ENCODE data around the gene SLC17A8.
"Not testable (repeated sequence)": the region's sequence is repeated elsewhere in the genome, so short reads cannot be mapped to it uniquely, and the experiment has no call there.

SLC17A8 gene

DNA sequence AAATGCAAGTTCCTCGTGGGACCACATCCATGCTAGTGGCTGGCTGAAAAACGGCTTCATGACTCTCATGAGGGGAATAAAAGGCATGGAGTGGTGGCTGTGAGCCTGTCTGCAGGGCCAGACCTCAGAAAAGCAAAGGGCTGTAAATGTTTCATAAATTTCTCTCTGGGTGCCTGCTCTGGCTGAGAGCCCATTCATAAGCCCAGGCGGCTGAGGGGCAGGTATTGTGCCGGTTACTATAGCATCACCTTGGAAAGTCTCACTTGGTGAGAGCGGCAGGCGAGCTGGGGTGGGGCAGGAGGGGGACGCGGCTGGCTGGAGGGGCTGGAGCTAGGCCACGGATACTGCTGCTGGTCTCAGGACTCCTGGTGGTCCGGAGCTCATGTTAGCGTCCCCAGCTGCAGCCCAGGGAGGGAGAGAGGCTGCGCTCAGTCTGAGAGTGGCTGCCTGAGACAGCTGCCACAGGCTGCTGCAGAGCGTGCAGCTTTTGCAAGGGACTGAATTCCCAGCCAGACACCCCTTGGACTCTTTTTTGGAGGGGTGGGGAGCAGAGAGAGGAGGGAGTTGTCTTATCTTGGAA lies at the start of gene SLC17A8:
TSS of gene SLC17A8 (plus strand) at position 431 of the 580 bp plus-strand sequence. CDS start 318 bp downstream, outside the sequence.
- no peak for DNase-seq (ENCODE audit: low spot score)

DNA sequence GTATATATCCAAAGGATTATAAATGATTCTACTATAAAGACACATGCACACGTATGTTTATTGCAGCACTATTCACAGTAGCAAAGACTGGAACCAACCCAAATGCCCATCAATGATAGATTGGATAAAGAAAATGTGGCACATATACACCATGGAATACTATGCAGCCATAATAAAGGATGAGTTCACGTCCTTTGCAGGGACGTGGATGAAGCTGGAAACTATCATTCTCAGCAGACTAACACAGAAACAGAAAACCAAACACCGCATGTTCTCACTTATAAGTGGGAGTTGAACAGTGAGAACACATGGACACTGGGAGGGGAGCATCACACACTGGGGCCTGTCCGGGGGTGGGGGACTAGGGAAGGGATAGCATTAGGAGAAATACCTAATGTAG lies 48.7 kb upstream of the SLC17A8 start:
- DNase-seq (ENCODE audit: low spot score), result not testable (repeated sequence)

DNA sequence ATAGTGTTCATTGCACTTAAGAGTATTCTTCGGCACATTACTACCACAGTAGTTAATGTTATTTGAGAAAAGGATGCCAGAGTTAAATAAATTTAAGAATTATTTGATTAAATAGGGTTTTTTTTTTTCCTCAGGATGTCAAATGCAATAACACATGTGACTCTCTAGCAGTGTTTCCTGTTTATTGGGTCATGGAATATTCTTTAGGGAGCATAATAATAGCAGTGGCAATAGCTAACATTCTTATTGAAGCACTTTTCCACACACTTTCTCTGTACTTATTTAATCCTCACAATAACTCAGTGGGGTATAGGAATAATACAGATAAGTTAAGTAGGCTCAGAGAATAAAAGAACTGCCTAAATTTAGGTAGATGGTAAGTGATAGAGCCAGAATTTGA lies 45.6 kb upstream of the SLC17A8 start:
- DNase-seq (ENCODE audit: low spot score), result no peak

DNA sequence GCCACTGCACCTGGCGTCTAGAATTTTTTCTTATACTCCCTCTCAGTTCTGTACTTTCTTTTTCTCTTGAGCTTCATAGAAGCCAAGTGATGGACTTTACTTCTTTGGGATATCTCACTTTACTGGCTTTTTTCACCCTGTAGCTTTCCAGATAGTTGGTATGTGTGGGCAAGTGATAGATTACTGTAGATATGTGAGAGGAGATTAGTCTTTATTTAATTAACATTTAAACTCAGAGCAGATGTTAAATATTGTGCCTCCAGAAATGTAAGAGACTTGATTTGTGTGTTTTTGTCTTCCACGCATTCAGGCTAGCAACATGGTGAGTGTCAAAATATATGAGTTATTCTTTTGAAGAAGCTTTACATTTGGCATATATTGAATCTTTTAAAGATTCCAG lies 39.5 kb upstream of the SLC17A8 start:
- DNase-seq (ENCODE audit: low spot score), result no peak

DNA sequence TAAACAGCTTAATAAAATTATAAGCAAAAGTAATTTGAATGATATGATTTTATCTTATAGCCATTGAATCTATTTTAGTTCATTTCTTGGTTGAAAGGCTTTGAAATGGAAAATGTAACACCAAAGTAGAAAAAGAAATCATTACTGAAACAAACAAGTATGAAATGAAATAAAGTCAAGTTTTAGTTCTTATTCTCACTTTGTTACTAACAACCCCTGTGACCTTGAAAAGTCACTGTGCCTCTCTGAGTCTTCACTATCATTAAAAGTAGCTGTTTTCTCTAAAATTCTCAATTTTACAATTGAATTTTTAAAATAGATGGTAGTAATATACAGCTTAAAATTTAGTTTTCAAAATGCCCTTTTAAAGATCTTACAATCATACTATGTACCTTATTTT lies 32.4 kb upstream of the SLC17A8 start:
- no peak for DNase-seq (ENCODE audit: low spot score)

DNA sequence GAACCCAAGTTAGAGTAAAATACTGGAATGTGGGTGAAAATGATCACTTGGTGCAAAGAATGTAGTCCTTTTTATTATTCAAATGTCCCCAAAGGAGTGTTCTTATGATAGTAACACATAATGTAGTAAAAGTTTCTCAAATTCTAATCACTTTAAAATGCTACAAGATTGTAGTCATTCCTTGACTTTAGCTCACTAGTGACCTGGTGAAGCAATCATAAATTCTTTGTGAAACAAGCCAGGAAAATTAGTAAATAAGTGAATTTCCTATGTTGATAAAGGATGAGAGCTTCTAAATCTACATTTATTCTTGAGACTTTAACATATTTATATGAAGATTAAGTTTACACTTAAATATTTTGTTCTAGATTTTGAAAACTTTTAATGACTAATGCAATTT lies 30.7 kb upstream of the SLC17A8 start:
- no peak for DNase-seq (ENCODE audit: low spot score)

DNA sequence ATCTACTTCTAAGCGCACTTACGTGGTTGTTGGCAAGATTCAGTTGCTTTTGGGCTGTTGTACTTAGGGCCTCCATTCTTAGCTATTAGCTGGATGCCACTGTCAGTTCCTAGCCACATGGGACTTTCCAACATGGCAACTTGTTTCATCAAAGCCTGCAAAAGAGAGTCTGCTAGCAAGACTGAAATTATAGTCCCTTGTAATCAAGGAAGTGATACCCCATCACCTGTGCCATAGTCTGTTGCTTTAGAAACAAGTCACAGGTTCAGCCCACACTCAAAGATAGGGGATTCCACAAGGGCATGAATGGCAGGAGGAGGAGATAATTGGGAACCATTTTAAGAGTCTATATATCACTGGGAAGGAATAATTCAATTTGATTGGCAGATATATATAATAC lies 27.1 kb upstream of the SLC17A8 start:
- DNase-seq (ENCODE audit: low spot score), result no peak

DNA sequence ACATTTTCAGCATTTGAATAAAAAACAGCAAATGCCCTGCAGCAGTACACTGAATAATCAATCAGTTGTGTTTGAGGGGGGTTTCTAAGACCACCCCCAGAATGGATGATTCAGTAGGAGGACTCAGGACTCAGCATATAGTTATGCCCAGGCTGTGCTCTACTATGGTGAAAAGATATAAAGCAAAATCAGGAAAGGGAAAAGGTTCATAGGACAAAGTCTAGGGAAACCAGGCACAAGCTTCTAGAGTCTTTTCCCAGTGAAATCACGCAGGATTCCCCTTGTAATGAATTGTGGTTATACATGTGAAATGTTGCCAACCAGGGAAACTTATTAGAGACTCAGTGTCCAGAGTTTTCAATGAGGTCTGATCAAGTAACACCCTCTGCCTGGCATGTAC lies 25.0 kb upstream of the SLC17A8 start:
- no peak for DNase-seq (ENCODE audit: low spot score)

DNA sequence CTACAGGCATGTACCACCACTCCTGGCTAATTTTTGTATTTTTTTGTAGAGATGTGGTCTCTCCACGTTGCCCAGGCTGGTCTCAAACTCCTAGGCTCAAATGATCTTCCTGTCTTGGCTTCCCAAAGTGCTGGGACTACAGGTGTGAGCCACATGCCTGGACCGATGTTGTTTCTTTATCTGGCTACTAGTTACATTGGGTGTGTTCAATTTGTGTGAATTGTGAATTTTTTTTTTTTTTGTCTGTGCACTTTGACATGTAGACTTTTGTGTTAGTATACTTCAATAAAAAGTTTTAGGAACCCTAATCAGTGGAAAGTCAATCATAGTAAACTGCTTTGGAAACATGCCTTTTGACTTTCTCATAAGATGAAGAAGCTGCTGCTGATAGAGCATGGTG lies 24.0 kb upstream of the SLC17A8 start:
- DNase-seq (ENCODE audit: low spot score), result no peak

DNA sequence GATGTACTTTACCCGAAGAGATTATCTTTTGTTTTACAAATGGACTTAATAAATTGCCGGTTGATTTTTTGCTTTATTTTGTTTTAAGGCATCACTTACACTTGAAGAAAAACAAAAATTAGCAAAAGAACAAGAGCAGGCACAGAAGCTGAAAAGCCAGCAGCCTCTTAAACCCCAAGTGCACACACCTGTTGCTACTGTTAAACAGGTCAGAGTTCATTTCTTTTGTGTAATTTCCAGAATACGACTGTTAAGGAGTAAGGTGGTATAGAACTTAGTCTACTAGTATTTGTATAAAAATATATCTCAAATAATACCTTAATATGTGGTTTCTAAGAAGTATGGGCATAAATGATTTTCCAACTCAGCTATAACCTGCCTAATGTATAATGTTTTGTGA lies 19.6 kb upstream of the SLC17A8 start:
- no peak for DNase-seq (ENCODE audit: low spot score)

DNA sequence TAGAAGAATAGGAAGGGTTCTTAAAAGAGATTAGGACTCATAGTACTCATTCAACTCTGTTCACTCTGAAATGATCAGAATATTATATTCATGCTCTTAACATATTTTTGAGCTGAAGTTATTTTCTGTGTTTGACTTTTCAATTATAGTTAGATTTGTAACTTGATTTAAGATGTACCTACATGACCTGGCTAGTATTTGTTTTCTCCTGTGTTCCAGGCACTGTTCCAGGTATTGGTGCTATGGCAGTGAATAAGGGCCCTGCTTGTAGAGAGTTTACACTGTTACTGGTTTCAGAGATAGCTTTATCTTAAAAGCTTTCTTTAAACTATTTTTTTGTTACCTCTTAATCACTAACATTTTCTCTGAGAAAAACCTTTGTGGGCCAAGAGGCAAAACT lies 19.1 kb upstream of the SLC17A8 start:
- no peak for DNase-seq (ENCODE audit: low spot score)

DNA sequence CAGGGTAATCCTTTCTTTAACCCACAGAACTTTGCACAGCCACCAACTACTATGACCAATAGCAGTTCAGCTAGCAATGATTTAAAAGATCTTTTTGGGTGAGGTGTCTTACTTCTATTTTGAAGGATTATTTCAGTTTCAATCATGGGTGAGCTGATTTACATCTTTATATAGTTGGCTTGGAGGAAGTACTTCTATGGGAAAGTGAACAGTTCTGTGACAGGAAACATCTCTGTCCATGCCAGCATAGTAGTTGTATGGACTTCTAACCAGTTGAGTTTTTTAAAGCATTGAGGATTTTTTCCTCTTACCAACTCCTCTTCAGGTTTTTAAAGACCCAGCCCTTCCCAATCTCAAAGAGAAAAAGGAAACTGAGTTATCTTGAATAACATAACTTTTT lies 17.8 kb upstream of the SLC17A8 start:
- DNase-seq (ENCODE audit: low spot score), result no peak

DNA sequence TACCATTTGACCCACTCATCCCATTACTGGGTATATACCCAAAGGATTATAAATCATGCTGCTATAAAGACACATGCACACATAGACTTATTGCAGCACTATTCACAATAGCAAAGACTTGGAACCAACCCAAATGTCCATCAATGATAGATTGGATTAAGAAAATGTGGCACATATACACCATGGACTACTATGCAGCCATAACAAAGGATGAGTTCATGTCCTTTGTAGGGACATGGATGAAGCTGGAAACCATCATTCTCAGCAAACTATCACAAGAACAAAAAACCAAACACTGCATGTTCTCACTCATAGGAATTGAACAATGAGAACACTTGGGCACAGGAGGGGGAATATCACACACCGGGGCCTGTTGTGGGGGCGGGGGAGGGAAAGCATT lies 14.0 kb upstream of the SLC17A8 start:
- not testable (repeated sequence) for DNase-seq (ENCODE audit: low spot score)

DNA sequence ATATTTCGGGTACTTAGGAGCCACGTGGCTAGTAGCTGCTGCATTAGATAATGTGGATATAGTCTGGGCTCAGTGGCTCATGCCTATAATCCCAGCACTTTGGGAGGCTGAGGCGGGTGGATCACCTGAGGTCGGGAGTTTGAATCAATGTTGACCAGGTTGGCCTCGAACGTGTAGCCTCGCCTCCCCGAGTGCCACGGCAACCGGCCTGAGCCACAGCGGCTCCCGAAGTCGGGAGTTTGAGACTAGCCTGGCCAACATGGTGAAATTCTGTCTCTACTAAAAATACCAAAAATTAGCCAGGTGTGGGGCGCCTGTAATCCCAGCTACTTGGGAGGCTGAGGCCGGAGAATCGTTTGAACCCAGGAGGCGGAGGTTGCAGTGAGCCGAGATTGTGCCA lies 12.5 kb upstream of the SLC17A8 start:
- DNase-seq (ENCODE audit: low spot score), result not testable (repeated sequence)

DNA sequence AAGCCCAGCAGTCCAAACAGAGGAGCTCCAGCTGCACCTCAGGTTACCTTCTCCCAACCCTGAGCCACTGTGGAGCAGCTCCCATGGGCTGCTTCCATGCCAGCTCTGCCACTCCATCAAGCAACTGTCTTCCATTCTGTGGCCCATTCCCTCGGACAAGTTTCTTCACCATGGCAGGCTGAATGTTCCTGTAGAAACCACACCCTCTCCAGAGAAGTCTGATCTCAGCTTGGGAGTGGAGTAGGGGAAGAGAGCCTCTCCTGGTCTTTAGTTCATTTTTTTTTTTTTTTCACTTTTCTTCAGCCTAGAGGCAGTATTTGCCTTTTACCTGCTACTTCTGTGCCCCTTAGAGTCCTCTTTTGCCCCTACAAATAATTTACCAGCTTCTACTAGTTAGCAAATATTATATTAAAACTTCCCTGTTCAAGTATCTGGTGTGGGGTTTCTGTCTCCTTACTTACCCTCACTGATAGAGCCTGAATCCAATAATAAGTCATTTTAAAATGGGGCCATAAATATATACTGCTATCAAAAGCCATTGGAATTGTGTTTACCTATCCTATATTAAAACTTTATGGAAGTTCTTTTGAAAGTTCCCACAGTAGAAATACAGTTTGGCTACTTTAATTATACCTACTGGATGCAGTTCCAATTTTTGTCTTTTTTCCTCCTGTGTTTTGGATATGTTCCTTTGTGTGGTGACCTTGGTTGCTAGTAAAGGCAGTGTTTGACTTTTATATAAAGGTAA lies 11.7 kb upstream of the SLC17A8 start:
- no peak for DNase-seq (ENCODE audit: low spot score)

DNA sequence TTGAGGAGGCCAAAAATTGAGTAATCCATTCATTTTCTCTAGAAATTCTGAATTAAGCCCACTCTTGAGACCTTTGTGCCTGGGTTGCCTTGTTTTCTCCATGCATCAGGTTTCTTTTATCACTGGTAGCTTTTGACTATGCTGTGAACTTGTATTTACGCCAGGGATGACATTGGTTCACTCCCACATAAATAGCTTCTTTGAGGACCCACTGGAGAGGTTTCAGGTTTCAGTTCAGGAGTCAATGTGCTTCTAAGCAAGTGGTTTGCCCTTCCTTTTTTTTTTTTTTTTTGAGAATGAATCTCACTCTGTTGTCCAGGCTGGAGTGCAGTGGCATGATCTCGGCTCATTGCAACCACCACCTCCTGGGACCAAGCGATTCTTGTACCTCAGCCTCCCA lies 10.2 kb upstream of the SLC17A8 start:
- no peak for DNase-seq (ENCODE audit: low spot score)

DNA sequence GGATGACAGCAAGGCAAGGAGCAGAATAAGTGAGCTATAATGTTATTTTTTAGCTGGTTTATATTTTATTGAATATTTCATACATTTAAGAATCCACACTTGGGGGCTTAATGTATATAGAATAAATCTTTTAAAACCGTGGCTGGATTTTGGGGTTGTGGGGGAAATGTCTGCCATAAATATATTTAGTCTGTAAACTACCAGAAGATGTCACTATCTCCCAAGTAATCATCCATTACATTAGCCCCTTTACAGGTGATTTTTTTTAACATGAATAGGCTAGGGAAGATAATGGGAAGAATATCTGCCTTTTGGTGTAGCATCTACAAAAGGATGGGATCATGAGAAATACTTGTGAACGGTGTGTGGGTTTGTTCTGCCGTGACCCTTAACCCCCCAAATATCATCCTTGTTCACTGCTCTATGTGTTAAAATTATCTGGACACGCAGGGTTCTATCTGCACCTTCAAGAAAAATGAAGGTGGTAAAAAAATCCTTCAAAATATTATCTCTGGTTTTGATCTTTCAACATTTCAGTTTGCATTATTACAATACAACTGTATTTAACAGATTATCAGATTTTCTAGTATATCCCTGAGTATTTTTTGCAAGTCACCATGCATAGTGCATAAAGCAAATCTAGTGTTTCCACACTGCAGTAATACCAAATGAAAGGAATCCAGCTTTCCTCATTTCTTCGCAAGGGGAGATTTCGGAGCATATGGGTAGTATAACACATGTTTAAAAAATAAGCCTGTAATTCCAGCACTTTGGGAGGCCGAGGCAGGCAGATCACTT lies 8.0 kb upstream of the SLC17A8 start:
- peak; percentile 29 for DNase-seq (ENCODE audit: low spot score)

DNA sequence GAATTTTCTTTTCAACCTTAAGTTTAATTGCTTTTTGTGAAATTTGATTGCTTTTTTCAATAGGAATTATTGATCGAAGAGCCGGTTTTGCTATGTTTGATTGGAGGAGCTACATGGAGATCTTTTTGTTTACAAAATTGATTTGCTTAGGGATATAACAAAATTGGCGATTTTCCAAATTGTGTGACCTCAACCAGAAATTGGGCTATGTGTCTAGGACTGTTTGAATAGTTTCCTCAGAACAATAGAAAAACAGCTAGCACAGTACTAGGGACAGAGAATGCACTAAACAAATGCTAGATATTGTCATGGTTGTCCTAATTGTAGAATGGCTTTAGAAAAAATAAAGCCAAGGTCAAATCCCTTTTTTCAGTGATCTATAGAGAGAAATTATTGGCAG lies 2.4 kb downstream of the SLC17A8 start:
- no peak for DNase-seq (ENCODE audit: low spot score)

DNA sequence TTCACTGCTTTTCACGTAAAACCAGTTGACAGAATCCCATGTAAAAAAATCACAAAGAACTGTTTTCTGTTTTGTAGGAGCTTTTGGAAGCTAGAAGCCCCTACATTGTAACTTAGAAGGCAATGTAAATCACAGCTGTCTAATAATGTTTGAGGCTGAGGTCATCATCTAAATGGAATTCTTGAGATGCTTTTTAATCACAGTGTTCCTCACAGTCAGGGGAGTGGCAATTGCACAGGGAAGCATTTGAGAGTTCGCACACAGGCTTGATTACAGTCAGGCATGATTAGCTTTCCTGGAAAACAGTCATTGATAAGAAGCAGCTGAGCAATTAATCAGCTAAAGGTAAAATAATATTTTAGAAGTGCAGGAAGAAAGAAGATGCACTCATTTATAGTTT lies 2.9 kb downstream of the SLC17A8 start:
- no peak for DNase-seq (ENCODE audit: low spot score)

DNA sequence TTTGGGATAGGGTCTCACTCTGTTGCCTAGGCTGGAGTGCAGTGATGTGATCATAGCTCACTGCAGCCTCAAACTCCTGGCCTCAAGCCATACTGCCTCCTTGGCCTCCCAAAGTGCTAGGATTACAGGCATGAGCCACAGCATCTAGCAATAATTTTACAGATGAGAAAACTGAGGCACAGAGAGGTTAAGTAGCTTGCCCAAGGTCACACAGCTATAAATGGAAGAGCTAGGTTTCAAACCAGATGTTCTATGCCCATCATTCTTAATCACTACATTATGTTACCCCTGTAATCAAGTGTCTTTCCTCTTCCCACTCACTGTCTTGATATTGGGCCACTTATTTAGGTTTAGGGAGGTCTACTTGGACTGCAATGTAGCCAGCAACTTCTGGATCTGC lies 3.6 kb downstream of the SLC17A8 start:
- no peak for DNase-seq (ENCODE audit: low spot score)

DNA sequence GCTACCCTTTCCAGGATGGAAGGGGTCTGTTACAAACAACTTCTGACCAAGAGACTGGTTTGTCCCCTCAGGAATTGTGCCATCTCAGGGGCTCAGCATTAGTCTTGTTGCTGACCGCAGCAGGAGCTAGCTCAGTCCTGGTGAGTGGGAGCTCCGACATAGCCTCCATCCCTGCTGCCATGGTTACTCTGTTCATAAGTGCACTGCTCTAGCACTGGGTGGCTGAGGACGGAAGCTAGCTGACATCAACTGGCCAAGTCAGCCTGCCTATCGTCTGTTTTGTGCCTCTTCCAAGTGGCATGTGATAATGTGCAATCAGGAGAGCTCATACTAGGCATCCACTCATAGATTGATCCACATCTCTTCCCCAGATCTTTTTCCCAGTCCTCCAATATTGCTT lies 7.5 kb downstream of the SLC17A8 start:
- no peak for DNase-seq (ENCODE audit: low spot score)

DNA sequence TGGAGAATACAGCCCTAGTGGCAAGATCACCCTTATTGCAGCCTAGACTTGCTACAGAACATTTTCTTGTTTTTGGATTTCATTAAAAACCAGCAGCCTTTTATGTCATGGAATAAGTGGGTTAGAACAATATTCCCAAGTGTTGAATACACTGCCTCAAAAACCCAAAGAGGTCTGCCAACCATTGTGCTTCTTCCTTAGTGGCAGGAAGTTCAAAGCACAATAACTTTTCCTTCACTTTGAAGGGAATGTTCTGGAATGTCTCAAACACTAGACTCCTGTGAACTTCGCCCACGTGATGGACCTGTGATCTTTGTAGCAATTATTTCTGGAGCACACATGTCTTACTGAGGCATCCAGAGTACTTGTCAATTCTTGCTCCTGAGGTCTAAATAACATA lies 8.5 kb downstream of the SLC17A8 start:
- DNase-seq (ENCODE audit: low spot score), result no peak

DNA sequence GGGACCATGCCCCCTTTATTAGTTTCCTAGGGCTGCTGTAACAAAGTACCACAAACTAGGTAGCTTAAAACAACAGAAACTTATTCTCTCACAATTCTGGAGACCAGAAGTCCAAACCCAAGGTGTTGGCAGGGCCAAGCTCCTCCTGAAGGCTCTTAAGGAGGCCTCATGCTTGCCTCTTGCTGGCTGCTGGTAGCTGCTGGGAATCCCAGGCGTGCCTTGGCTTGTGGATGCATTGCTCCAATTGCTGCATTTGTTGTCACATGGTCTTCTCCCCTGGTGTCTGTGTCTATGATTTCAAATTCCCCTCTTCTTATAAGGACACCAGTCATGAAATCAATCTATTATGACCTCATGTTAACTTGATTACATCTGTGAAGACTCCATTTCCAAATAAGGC lies 11.2 kb downstream of the SLC17A8 start:
- DNase-seq (ENCODE audit: low spot score), result no peak

Data from Ammon's horn (tissue), 1 donor.